DMS53 treated with DMSO at 0.1 percent for 48 hours (cell line): Measurements from ENCODE around the gene LEMD1.
A peak's percentile ranks its signal among the peaks of the same experiment; 100 is the strongest.
"Not testable (repeated sequence)": the region's sequence is repeated elsewhere in the genome, so short reads cannot be mapped to it uniquely, and the experiment has no call there.

Experiments
- DNase-seq: peaks from one replicate; lab custom pipeline; 2025; ENCODE audit not compliant: unreplicated experiment; lab: John Stamatoyannopoulos, UW

LEMD1 gene

GRCh38 chr1:205447457-205448341, 25.8 kb upstream of the LEMD1 start:
- no peak for DNase-seq

- no peak for DNase-seq
Observed at GRCh38 chr1:205446828-205447227, 25.0 kb upstream of the LEMD1 start.

GRCh38 chr1:205445646-205445935, 23.7 kb upstream of the LEMD1 start:
- no peak for DNase-seq

- DNase-seq, result no peak
Observed at GRCh38 chr1:205444931-205445645, 23.2 kb upstream of the LEMD1 start.

- DNase-seq, result no peak
Observed at GRCh38 chr1:205444300-205444930, 22.6 kb upstream of the LEMD1 start.

- DNase-seq, result no peak
Observed at GRCh38 chr1:205443585-205444299, 21.9 kb upstream of the LEMD1 start.

GRCh38 chr1:205442051-205442725, 20.3 kb upstream of the LEMD1 start:
- peak; percentile 94 for DNase-seq

GRCh38 chr1:205441716-205442050, 19.8 kb upstream of the LEMD1 start:
- no peak for DNase-seq

GRCh38 chr1:205441318-205441633, 19.4 kb upstream of the LEMD1 start:
- no peak for DNase-seq

- peak; percentile 99 for DNase-seq
Observed at GRCh38 chr1:205440476-205441317, 18.8 kb upstream of the LEMD1 start.

GRCh38 chr1:205440121-205440475, 18.2 kb upstream of the LEMD1 start:
- DNase-seq, result no peak

- DNase-seq, result peak; percentile 87
Observed at GRCh38 chr1:205438213-205439158, 16.6 kb upstream of the LEMD1 start.

- DNase-seq, result no peak
Observed at GRCh38 chr1:205437570-205437969, 15.7 kb upstream of the LEMD1 start.

- no peak for DNase-seq
Observed at GRCh38 chr1:205436776-205437410, 15.0 kb upstream of the LEMD1 start.

GRCh38 chr1:205435578-205436573, 14.0 kb upstream of the LEMD1 start:
- no peak for DNase-seq

- no peak for DNase-seq
Observed at GRCh38 chr1:205434738-205435137, 12.9 kb upstream of the LEMD1 start.

GRCh38 chr1:205432692-205433091, 10.8 kb upstream of the LEMD1 start:
- not testable (repeated sequence) for DNase-seq
